HG03139 (cell line): ENCODE data around the gene SLC47A1.
"Not testable (repeated sequence)": the region's sequence is repeated elsewhere in the genome, so short reads cannot be mapped to it uniquely, and the experiment has no call there.

Experiments used
- ATAC-seq: cut with Tn5 transposase; IDR thresholded peaks from one replicate; pipeline ENCODE4 v1.9.1; 2021; ENCODE audit not compliant: unreplicated experiment

SLC47A1 gene

GRCh38 chr17:19519388-19520291, 14.0 kb upstream of the SLC47A1 start:
- ATAC-seq, result not testable (repeated sequence)

GRCh38 chr17:19520641-19521040, 13.0 kb upstream of the SLC47A1 start:
- no peak for ATAC-seq

GRCh38 chr17:19523690-19524089, 10.0 kb upstream of the SLC47A1 start:
- no peak for ATAC-seq

GRCh38 chr17:19526950-19527349, 6.7 kb upstream of the SLC47A1 start:
- ATAC-seq, result not testable (repeated sequence)

- ATAC-seq, result no peak
Measured at GRCh38 chr17:19531780-19532501, 1.7 kb upstream of the SLC47A1 start.

GRCh38 chr17:19533036-19533717, 477 bp upstream of the SLC47A1 start:
- ATAC-seq, result no peak

GRCh38 chr17:19534562-19535149, 1.0 kb downstream of the SLC47A1 start:
- no peak for ATAC-seq

- no peak for ATAC-seq
Measured at GRCh38 chr17:19537111-19537510, 3.5 kb downstream of the SLC47A1 start.

GRCh38 chr17:19538095-19539039, 4.7 kb downstream of the SLC47A1 start:
- no peak for ATAC-seq

GRCh38 chr17:19539040-19539399, 5.4 kb downstream of the SLC47A1 start:
- ATAC-seq, result no peak

GRCh38 chr17:19539841-19540311, 6.2 kb downstream of the SLC47A1 start:
- ATAC-seq, result no peak

GRCh38 chr17:19540706-19541370, 7.2 kb downstream of the SLC47A1 start:
- no peak for ATAC-seq

GRCh38 chr17:19541445-19541844, 7.8 kb downstream of the SLC47A1 start:
- no peak for ATAC-seq

GRCh38 chr17:19542247-19542646, 8.6 kb downstream of the SLC47A1 start:
- no peak for ATAC-seq

GRCh38 chr17:19544366-19544765, 10.7 kb downstream of the SLC47A1 start:
- ATAC-seq, result no peak

- no peak for ATAC-seq
Measured at GRCh38 chr17:19546289-19547065, 12.8 kb downstream of the SLC47A1 start.

GRCh38 chr17:19549746-19550623, 16.3 kb downstream of the SLC47A1 start:
- no peak for ATAC-seq

- no peak for ATAC-seq
Measured at GRCh38 chr17:19551165-19551564, 17.5 kb downstream of the SLC47A1 start.
